ENCODE results near the gene YPEL2.

GRCh38 chr17:59431601-59432000 is 100.1 kb downstream of the YPEL2 start:
- no peak for TF ChIP-seq CTCF (IDR thresholded peaks at IDR 0.05; ENCODE audit: insufficient read depth, low read depth, low read length)
- TF ChIP-seq EZH2 (IDR thresholded peaks at IDR 0.05; ENCODE audit: insufficient read depth, low read length) = no peak

Data from astrocyte (in vitro differentiated cells and primary cell).